ENCODE measurements around the gene TRMT13.

Gene TRMT13

GRCh38 chr1:100132566-100133477 is at the start of gene TRMT13, which contains the start of gene SASS6:
Gene TRMT13 (plus strand): TSS chr1:100133163. CDS start chr1:100133169, 6 bp downstream.
Gene SASS6 (minus strand): TSS chr1:100132930. CDS start chr1:100132814, 116 bp downstream.
- DNase-seq: peak; percentile 99

GRCh38 chr1:100087396-100087795 is 45.6 kb upstream of the TRMT13 start:
- no peak for DNase-seq

- DNase-seq: no peak
Observed at GRCh38 chr1:100089082-100089481, 43.9 kb upstream of the TRMT13 start.

GRCh38 chr1:100090471-100090870 is 42.5 kb upstream of the TRMT13 start:
- DNase-seq: no peak

GRCh38 chr1:100100202-100100601 is 32.8 kb upstream of the TRMT13 start:
- DNase-seq: peak; percentile 53

- DNase-seq: no peak
Observed at GRCh38 chr1:100101564-100101963, 31.4 kb upstream of the TRMT13 start.

GRCh38 chr1:100107696-100108095 is 25.3 kb upstream of the TRMT13 start:
- DNase-seq: no peak

GRCh38 chr1:100109554-100110066 is 23.4 kb upstream of the TRMT13 start:
- no peak for DNase-seq

- DNase-seq: no peak
Observed at GRCh38 chr1:100115524-100115923, 17.4 kb upstream of the TRMT13 start.

GRCh38 chr1:100122177-100122576 is 10.8 kb upstream of the TRMT13 start:
- peak; percentile 40 for DNase-seq

- no peak for DNase-seq
Observed at GRCh38 chr1:100127226-100127625, 5.7 kb upstream of the TRMT13 start.

- no peak for DNase-seq
Observed at GRCh38 chr1:100130552-100131077, 2.3 kb upstream of the TRMT13 start.

- DNase-seq: no peak
Observed at GRCh38 chr1:100131623-100132022, 1.3 kb upstream of the TRMT13 start.

- peak; percentile 2 for DNase-seq
Observed at GRCh38 chr1:100134872-100135271, 1.9 kb downstream of the TRMT13 start.

- no peak for DNase-seq
Observed at GRCh38 chr1:100137602-100138001, 4.6 kb downstream of the TRMT13 start.

- no peak for DNase-seq
Observed at GRCh38 chr1:100141192-100141591, 8.2 kb downstream of the TRMT13 start.

GRCh38 chr1:100142343-100142742 is 9.4 kb downstream of the TRMT13 start:
- no peak for DNase-seq

- DNase-seq: no peak
Observed at GRCh38 chr1:100145116-100145515, 12.2 kb downstream of the TRMT13 start.

GRCh38 chr1:100146958-100147357 is 14.0 kb downstream of the TRMT13 start:
- no peak for DNase-seq

- no peak for DNase-seq
Observed at GRCh38 chr1:100147875-100148274, 14.9 kb downstream of the TRMT13 start.

GRCh38 chr1:100151679-100152078 is 18.7 kb downstream of the TRMT13 start:
- no peak for DNase-seq

GRCh38 chr1:100152271-100152670 is 19.3 kb downstream of the TRMT13 start:
- no peak for DNase-seq

GRCh38 chr1:100162881-100163280 is 29.9 kb downstream of the TRMT13 start:
- no peak for DNase-seq

- DNase-seq: peak; percentile 85
Observed at GRCh38 chr1:100164216-100164615, 31.3 kb downstream of the TRMT13 start.

Measured in fibroblast of upper back skin (primary cell).